Sigmoid colon (tissue), 4 donors: ENCODE measurements around the gene LAMC1.

Source experiments
- CTCF ChIP-seq, 4 experiments: fragments of 450-650 bp in 3 of 4; fragments of 200-600 bp in 1 of 4; IDR thresholded peaks; one replicate each; pipeline ENCODE4 v1.5.1; 2016 to 2019; ENCODE audit warnings: antibody characterized with exemption in 4 of 4, mild to moderate bottlenecking in 3 of 4, moderate library complexity in 2 of 4
- POLR2AphosphoS5 ChIP-seq, 4 donors: sonication (generic); formaldehyde crosslinking; IDR thresholded peaks; one replicate each; pipeline ENCODE4 v1.6.1; 2017; ENCODE audit warnings: antibody characterized with exemption in 4 of 4

GRCh38 chr1:183179033-183179432, 155.8 kb downstream of the LAMC1 start:
- no peak for TF ChIP-seq CTCF (IDR thresholded peaks at IDR 0.05)
- no peak for TF ChIP-seq POLR2AphosphoS5 (IDR thresholded peaks at IDR 0.05)
